ENCODE data around the gene RTRAF.

RTRAF gene

DNA sequence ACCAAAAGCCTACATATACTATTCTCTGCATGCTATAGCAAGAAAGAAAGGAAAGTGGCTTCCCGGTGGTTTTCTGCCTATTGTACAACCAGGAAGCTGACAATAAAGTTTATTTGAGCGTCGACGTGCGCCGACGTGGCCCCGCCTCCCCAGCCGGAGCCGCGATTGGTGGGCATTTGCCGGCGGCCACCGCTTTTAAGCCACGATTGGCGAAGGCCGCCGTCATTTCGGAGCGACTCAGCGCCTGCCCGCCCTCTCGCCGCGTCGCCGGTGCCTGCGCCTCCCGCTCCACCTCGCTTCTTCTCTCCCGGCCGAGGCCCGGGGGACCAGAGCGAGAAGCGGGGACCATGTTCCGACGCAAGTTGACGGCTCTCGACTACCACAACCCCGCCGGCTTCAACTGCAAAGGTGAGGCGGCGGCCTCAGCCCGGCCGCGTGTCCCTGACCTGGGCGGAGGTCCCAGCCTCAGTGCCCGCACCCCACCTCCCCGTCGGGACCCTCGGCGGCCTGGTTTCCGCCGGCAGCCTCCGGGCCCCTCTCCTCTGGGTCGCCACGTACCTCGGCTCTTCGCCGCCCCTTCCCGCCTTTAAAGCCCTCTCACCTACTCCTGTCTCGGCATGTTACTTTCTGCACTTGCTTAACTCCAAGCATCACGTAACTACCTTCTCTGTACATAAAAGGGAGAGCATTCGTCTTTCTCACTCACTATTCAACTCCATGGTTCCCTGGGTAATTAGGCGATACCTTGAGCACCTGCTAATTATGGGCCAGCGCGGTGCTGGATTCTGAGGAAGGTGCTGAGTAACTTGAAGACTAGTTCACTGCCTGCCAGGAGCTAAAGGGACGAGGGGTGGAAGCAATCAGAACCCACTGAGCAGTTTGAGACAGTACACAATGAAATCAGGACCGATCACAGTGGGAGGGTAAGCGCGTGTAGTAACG lies at the start of gene RTRAF:
Gene RTRAF, plus strand, starts transcription at position 254 of the 942 bp plus-strand sequence. Its CDS starts 94 bp downstream, at position 348.
- TF ChIP-seq GATA1 (IDR thresholded peaks at IDR 0.05; ENCODE audit: low read depth, low read length) (no peak), POLR2A (IDR thresholded peaks at IDR 0.05; ENCODE audit: low read length) (peak; percentile 89)

DNA sequence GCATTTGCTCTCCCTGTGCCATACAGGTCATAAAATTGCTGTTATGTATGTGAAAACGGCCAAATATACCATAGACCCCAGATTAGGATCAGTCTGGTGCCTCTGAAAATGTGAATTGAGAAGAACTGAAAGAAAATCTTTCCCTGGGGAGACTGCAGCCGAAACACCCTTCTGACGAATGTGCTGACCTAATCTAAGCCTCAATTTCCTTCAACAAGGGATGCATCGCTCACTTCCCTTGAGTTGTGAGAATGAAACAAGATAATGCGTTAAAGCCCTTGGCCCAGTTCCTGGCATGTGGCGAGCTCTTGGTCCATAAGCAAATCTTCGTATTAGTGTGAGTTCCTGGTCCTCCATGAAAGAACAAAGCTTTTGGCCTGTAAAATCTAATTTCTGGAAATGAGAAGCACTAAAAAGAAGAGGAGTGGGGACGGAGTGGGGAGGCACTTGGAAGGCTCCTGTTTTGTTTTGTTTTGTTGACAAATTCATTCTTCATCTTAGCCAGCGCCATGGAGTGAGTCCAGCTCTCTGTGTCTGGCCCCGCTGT lies 49.5 kb upstream of the RTRAF start:
- TF ChIP-seq POLR2A (IDR thresholded peaks at IDR 0.05; ENCODE audit: low read length) = no peak
- no peak for TF ChIP-seq GATA1 (IDR thresholded peaks at IDR 0.05; ENCODE audit: low read depth, low read length)
- no peak for DNase-seq

More for the DNA sequence above, at the start of gene RTRAF:
- peak; percentile 96 for DNase-seq

DNA sequence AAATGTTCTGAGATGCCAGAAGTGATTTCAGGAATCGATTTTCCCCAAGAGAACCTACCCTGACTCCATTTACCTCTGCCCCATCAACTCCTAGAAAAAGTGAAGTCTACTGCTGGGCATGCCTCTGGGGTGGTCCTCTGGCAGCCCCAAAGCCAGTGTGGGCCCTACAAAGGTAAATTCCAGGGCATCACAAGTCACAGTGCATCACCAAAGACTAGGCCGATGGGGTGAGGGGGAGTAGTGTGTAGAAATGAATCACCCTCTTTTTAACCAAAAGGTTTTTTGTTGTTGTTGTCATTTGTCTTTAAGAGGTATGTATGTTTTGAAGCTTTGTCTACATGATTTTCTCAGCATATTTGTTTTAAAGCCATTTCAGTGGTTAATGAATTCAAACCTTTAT lies 46.4 kb upstream of the RTRAF start:
- DNase-seq = no peak
- no peak for TF ChIP-seq POLR2A (IDR thresholded peaks at IDR 0.05; ENCODE audit: low read length)
- no peak for TF ChIP-seq GATA1 (IDR thresholded peaks at IDR 0.05; ENCODE audit: low read depth, low read length)

DNA sequence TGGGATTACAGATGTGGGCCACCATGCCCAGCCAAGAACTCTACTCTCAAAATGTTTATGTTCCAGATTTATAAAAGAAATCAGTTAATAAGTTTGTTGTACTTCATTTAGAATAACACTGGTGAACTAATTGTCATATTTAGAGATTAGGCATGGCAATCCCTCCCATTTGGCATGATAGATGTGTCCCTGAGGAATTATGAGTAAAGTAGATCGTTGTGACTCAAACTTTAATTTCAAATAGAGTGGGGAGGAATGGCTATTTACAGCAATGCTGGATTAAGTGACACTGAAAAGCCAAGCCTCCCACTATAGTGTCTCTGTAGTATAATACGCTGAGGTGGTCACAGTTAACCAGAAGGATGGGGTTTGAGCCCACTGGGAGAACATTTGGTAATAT lies 39.3 kb upstream of the RTRAF start:
- no peak for TF ChIP-seq POLR2A (IDR thresholded peaks at IDR 0.05; ENCODE audit: low read length)
- TF ChIP-seq GATA1 (IDR thresholded peaks at IDR 0.05; ENCODE audit: low read depth, low read length) = no peak
- no peak for DNase-seq

DNA sequence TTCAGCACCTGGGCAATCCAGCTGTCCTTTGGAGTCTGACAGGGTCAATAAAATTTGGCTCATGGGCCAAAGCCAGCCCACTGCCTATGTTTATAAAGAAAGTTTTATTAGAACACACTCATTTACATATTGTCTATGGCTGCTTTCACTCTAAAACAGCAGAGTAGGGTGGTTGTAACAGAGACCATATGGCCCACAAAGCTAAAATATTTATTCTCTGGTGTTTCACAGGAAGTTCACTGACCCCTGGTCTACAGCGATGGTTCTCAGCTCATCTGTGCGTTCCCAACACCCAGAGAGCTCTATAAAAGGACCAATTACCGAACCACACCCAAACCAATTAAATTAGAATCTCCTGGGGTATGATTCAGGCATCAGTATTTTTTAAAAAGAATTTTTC lies 37.7 kb upstream of the RTRAF start:
- TF ChIP-seq POLR2A (IDR thresholded peaks at IDR 0.05; ENCODE audit: low read length) = no peak
- no peak for TF ChIP-seq GATA1 (IDR thresholded peaks at IDR 0.05; ENCODE audit: low read depth, low read length)
- no peak for DNase-seq

DNA sequence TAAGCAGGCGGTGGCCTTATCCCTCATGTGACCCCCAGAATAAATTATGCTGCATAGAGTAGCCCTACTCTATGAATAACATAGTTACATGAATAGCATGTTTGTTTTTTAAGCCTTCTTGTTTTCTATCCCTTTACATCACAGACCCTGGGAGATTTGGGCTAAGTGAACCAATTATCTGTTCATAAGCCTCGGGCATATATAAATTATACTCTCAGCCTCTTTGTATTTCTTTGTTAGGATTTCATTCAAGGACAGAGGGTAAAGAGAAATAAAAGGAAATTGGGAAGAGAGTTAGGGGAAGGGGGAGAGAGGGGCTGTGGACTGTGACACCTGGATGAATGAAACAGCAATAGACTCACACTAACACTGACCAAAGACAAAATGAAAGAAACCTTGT lies 35.3 kb upstream of the RTRAF start:
- DNase-seq = no peak

DNA sequence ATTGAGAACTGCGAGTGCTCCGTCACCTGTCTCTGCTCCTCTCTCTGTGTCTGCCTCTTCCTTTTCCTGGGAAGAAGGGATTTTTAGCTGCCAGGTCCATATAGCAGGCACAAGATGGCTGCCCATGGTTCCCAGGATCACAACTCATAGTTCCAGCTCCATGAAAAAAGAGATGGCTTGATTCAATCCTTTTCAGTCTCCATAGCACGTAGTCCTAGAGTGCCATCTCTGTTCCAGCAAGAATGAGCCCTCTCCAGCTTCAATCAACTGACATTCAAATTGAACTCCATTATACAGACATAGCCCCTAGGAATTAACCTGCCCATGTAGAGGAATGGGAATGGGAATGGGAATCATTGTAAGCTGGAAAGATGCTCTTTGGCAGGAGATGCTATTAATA lies 34.7 kb upstream of the RTRAF start:
- DNase-seq = no peak
- TF ChIP-seq POLR2A (IDR thresholded peaks at IDR 0.05; ENCODE audit: low read length) = no peak

More for the DNA sequence above, 35.3 kb upstream of the RTRAF start:
- TF ChIP-seq POLR2A (IDR thresholded peaks at IDR 0.05; ENCODE audit: low read length) = no peak
- no peak for TF ChIP-seq GATA1 (IDR thresholded peaks at IDR 0.05; ENCODE audit: low read depth, low read length)

DNA sequence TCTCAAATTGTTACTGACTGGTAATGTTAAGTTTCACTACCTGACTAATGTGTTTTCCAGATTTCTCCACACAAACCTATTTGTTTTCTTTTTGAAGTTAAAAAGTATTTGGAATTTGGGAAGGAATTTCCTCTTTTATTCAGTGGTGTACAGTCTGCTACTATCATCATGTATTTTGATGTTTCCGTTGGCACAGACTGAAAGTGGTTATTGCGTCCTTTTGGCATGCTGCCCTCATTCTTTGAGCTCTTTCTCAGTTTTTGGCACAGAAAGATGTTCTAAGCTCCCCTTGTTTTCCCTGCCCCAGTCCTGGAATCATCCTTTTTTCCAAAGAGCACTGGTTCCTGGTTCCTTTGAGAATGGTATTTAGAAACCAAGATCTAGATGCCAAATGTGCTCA lies 31.4 kb upstream of the RTRAF start:
- no peak for DNase-seq
- TF ChIP-seq POLR2A (IDR thresholded peaks at IDR 0.05; ENCODE audit: low read length) (no peak), GATA1 (IDR thresholded peaks at IDR 0.05; ENCODE audit: low read depth, low read length) (no peak)

DNA sequence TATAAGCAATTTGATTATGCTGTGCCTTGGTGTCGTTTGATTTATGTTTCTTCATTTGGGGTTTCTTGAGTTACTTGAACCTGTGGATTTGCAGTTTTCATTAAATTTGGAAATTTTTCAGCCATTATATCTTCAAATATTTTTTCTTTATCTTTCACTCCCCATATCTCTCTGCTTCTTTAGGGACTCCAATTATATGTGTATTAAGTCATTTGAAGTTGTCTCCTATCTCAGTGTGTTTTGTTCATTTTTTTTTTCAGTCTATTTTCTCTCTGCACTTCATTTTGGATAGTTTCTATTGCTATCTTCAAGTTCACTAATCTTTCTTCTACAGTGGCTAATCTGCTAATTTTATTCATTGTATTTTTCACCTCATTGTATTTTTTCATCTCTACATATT lies 29.4 kb upstream of the RTRAF start:
- DNase-seq = no peak
- TF ChIP-seq GATA1 (IDR thresholded peaks at IDR 0.05; ENCODE audit: low read depth, low read length) = no peak
- no peak for TF ChIP-seq POLR2A (IDR thresholded peaks at IDR 0.05; ENCODE audit: low read length)

DNA sequence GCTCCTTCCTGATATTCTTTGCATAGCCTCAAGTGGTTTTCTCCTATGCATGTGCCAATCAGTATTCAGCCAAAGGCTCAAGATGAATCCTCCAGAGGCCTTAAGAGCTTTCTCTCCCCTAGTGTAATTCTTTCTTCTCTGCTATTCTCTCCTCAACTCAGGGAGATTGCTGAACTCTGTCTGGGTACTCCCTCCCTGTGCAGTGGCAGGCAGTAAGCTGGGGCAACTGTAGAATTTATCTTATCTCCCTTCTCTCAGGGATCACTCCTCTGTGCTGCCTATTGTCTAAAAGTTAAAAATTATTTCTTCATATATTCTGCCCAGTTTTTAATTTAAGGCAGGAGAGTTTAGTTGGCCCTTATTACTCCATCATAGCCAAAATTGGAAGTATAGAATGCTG lies 28.5 kb upstream of the RTRAF start:
- TF ChIP-seq POLR2A (IDR thresholded peaks at IDR 0.05; ENCODE audit: low read length) = no peak
- no peak for TF ChIP-seq GATA1 (IDR thresholded peaks at IDR 0.05; ENCODE audit: low read depth, low read length)
- DNase-seq = peak in 1 of 2 experiments; percentile 28

DNA sequence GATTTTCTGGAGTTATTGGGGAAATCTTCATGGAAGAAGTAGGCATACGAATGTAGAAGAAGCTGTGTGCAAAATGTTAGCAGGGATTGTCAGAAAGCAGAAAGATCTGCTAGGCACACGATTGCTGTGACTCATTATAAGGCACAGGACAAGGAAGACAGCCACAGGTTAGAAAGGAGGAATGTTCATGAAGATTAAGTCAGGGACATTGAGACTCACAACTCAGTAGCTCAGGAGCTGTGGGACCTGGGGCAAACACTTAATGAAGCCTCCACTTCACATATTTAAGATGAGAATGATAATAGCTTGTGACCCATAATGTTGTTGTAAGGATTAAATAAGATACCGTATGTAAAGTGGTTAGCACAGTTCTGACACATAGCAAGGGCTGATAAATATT lies 26.6 kb upstream of the RTRAF start:
- no peak for DNase-seq
- TF ChIP-seq GATA1 (IDR thresholded peaks at IDR 0.05; ENCODE audit: low read depth, low read length) (no peak), POLR2A (IDR thresholded peaks at IDR 0.05; ENCODE audit: low read length) (no peak)

DNA sequence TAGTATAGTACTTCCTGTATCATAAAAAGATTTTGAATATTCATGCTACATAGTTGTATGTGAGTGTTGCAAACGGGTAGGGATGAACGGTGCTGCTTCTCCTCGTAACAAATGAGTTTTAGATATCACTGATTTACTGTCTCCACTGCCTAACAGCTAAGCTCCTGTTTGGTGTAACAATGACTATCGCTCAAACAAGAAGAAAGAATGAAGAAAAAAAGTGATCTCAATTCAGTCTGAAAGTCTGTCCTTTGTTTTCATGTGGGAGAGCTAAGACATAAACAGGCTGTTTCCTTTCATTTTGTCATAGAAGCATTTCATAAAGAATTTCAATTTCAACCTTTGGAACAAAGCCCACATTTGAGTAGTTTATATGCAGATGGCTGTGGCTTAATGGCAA lies 26.1 kb upstream of the RTRAF start:
- no peak for TF ChIP-seq GATA1 (IDR thresholded peaks at IDR 0.05; ENCODE audit: low read depth, low read length)
- TF ChIP-seq POLR2A (IDR thresholded peaks at IDR 0.05; ENCODE audit: low read length) = no peak
- DNase-seq = no peak

DNA sequence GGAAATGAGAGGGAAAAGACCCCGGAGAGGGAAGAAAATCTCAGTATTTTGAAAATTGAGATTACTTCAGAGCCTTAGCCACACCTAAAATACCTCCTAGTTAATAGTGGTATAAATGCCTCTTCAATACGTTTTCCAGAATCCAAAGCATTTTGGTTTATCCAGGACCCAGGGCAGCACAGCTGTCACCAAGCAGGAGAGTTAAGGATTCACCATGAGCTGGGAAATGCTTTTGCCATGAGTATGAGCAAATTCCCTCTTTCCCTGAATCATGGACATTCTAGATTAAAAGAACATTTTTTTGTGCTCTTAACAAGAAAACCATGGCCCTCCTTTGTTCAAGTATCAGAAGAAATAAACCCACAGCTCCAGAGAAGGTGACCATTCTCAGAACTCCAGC lies 21.8 kb upstream of the RTRAF start:
- DNase-seq = no peak
- TF ChIP-seq GATA1 (IDR thresholded peaks at IDR 0.05; ENCODE audit: low read depth, low read length) (no peak), POLR2A (IDR thresholded peaks at IDR 0.05; ENCODE audit: low read length) (no peak)

DNA sequence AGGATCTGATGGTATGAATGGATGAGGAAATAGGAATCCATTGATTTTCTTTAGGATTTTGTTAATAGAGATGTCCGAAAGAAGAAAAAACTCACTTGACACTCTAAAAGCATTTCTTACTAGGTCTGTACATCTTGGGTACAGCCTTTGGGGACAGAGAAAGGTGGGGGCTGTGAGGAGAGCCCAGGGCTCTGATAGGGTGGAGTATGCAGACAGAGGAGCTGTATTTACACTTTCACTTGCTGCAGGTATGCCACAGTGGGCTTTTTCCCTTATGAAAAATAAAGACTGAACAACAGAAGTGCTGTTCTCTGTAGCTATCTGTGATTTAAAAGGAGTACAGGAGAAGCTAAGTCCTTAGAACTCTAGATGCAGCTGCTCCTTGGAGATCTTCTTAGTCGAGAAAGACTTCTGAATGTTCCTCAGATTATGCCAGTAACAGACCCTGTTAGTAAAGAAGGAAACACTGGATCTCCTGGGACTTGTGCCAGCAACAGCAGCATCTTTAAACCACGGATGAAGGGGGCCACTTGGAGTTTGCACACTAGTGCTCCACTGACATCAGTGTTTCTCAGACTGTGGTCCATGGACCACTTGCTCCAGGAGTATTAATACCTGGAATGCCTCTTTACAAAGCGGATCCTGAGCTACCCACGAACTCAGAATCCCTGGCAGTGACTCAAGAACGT lies 19.4 kb upstream of the RTRAF start:
- no peak for TF ChIP-seq GATA1 (IDR thresholded peaks at IDR 0.05; ENCODE audit: low read depth, low read length)
- no peak for TF ChIP-seq POLR2A (IDR thresholded peaks at IDR 0.05; ENCODE audit: low read length)
- DNase-seq = no peak
